Stimulated activated CD4-positive, alpha-beta T cell treated with anti-CD3 and anti-CD28 coated beads, Interleukin-2, amount 100 ng/mL, for 4 hours (primary cell): Measurements from ENCODE around the gene GNRHR.
"Not testable (repeated sequence)": the region's sequence is repeated elsewhere in the genome, so short reads cannot be mapped to it uniquely, and the experiment has no call there.

ENCODE experiments used
- DNase-seq: peaks from one replicate; pipeline ENCODE4 v3.0.0-alpha.2; 2020; ENCODE audit warnings: low read depth

Gene GNRHR

GRCh38 chr4:67727124-67727850 is 26.9 kb downstream of the GNRHR start:
- DNase-seq = no peak

DNA sequence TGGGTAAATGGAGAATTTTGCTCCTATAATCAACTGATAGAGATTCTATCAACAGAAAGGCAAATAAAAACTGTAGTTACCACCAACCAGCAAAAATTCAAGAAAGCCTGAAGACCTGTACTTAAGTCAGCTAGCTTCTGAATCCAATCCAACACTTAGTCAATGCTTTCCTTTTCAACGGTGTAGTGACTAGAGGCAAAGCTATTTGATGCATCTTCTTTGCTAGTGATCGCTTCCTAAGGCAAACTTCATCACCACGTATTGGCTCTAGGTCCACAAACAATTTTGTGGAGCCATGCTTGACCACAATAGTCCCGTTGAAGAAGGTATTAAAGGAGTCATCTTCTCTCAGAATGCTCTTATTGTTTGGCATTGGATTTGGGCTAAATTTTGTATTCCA is 28.2 kb downstream of the GNRHR start:
- no peak for DNase-seq

GRCh38 chr4:67725132-67725531 is 29.1 kb downstream of the GNRHR start:
- no peak for DNase-seq

DNA sequence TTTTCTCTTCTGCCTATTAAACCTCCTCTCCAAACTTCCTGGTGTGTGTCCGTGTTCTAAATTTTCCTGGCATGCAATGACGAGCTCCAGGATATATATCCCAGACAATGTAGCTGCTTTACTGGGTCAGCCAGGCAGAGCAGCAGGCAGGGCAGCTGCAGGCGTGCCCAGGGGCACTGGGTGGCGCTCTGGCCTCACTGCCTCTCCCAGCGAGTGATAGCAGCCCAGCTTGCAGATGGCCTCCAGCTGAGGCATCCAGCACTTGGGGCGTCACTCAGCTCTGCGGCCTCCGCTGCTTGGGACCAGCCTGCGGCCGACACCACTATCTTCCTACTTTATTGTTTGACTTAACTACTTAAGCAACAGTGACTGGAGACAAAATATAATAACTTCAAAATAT is 30.2 kb downstream of the GNRHR start:
- DNase-seq = no peak

DNA sequence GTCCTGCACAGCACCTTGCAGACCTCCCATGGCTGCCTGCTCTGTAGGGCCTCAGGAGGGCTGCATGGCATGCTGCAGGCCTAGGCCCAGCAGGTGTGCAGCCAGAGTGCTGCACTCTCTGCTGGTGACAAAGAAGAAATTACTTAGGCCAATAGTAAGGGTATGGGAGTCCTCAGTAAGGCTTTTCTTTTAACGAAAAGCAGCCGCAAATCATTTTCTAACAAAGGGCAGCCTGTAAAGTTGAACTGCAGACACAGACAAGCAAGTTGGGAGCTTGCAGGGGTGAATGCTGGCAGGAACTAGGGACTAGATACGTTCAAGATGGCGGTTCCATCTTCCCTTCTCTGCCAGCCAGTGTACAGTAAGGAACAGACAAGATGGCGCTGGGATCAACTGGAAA is 30.8 kb downstream of the GNRHR start:
- DNase-seq = no peak

GRCh38 chr4:67721770-67722597 is 32.2 kb downstream of the GNRHR start:
- DNase-seq = no peak

DNA sequence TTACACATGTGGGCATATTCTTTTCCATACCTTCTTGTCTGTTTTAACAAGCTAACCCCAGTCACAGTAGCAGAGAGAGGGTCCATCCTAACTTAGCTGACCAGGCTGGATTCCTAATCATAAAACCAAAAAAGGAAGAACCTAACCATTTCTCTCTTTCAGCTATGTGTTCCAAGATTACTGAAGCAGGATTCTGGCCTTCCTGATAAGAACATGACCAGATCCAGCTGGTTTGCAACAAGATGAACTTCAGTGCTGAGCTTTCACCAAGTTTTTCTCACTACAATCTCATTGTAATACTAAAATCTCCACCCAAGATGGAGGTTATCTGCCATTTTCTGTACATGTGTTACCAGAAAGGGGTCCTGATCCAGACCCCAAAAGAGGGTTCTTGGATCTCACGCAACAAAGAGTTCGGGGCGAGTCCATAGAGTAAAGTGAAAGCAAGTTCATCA is 32.8 kb downstream of the GNRHR start:
- no peak for DNase-seq

DNA sequence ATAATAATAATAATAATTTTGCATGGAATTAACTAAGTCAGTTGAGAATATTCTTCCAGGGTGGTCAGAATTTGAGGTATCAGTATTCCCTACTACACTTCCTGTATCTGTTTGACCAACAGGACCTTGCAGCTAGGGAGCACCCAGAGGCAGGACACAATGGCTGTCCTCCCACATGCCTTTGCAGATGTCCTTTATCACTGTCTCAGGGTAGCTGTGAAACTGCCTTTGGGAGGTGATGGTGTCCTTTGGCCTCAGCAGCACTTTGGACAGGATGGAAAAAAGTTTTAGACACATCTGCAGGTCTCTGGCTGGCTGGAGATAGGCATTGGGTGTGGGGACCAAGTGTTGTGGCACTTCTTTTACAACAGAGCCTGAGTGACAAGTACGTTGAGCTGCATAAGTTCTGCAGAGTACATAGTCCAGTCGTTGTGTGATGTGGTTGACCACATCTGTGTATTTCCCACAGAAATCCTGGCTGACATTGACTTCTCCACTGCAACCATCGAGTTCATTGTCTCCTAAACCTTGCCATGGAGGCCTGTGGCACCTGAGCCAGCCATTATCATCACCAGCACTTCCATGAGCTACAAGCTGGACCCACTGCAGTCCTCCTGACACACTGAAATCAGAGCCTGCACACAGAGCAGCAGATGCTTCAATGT is 34.1 kb downstream of the GNRHR start:
- DNase-seq = no peak

DNA sequence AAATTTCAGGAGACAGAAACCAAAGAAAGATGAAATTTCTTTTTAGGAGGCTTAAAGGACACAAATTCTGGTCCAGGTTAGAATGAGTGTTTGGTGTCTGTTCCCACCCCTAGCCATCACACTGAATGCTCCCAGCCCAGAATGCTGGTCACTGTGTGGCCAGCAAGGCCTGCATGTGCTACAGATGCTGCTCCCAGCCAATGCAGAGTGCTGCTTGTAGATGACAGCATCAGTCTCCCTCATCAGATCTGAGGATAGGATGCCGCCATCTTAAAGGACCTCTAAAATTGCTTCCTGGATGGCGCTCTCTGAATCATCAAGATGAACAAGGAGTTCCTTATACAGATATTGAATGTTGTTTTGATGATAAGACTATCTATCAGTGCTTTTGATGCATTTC is 35.3 kb downstream of the GNRHR start:
- no peak for DNase-seq

GRCh38 chr4:67717586-67717985 is 36.6 kb downstream of the GNRHR start:
- no peak for DNase-seq

DNA sequence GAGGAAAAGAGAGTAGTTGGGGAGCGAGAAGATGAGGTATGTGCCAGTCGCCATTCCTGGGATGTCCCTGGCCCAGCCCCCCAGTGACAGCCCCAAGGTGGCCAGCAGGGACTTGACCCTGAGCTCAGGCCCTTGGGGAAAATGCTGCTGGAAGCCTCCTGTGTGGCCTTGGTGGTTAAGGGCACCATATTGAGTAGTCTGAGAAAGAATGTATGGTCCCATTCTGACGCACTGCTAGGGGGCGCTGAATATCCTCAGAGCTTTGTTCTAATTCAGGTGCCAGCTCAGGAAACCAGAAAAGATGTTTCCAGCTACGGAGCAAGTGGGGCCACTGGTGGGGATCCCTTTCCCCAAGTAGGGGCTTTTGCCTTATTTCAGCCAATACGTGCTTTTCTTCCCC is 39.2 kb downstream of the GNRHR start:
- no peak for DNase-seq

DNA sequence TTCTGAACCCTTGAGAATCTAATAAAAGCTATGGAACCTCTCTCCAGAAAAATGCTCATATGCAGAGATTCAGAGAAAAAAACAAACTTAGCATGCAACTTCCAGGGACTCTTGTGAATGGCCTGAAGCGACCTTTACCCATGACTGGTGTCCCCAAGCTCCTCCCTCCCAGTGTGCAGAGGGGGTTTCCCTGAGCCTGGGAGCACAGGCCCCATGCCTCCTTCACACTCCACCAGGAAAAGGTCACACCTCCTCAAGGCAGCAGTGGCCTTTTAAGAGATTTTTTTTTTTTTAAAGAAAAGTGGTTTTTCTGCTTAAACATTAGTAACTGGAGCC is 40.0 kb downstream of the GNRHR start:
- no peak for DNase-seq

DNA sequence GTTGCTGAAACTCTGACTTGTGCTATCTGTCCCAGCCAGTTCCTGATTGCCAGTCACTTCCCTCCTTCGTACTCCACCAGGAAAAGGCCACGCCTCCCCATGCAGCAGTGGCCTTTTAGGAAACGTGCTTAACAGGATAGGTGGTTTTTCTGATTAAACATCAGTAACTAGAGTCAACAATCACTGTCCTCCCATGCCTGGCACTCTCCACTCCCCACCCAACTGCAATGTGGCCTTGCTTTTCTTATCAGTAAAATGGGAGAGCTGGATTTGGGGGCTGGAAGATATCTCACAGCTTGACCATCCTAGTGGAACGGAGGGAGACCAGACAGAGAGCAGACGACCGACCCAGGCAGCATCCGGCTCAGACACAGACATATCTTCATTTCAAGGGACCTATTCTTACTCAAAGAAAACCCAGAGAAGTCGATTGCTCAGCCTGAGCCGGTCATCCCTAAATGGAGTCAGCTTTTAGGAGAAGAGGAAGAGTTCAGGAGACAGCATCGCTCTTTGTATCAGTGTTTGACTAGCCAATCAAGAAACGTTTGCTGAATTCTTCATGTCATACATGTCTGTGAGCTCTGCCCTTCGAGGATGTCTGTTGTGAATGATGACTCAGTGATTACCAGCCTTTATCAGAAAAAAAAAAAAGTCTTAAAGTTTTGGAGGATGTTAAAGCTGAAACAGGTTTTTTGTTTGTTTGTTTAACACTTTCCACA is 40.5 kb downstream of the GNRHR start:
- DNase-seq = no peak

- no peak for DNase-seq
These were observed 41.3 kb downstream of the GNRHR start for GRCh38 chr4:67712650-67713528.

GRCh38 chr4:67712000-67712625 is 42.1 kb downstream of the GNRHR start:
- DNase-seq = no peak

DNA sequence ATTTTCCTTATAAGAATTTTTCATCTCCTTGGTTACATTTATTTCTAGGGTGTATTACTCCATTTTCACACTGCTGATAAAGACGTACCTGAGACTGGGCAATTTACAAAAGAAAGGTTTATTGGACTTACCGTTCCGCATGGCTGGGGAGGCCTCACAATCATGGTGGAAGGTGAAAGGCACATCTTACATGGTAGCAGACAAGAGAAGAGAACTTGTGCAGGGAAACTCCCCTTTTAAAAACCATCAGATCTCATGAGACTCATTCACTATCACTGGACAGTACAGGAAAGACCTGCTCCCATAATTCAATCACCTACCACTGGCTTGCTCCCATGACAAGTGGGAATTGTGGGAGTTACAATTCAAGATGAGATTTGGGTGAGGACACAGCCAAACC is 47.5 kb downstream of the GNRHR start:
- DNase-seq = not testable (repeated sequence)

GRCh38 chr4:67704843-67705242 is 49.3 kb downstream of the GNRHR start:
- no peak for DNase-seq

- no peak for DNase-seq
These were observed 52.0 kb downstream of the GNRHR start for GRCh38 chr4:67702166-67702565.

DNA sequence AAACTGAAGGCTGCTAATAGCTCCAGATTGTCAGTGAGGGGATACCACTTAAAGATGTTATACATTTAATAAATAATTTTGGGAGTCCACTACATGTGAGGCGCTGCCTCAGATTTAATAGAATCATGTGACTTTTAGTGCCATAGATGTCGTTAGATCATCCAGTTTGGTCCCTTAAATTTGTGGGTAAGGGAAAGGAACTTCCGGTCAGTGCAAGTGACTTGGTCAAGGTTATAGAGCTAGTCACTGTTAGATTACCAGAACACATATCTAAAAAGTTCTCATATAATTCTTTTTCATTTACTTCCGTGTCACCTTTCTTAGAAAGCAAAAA is 52.7 kb downstream of the GNRHR start:
- no peak for DNase-seq

DNA sequence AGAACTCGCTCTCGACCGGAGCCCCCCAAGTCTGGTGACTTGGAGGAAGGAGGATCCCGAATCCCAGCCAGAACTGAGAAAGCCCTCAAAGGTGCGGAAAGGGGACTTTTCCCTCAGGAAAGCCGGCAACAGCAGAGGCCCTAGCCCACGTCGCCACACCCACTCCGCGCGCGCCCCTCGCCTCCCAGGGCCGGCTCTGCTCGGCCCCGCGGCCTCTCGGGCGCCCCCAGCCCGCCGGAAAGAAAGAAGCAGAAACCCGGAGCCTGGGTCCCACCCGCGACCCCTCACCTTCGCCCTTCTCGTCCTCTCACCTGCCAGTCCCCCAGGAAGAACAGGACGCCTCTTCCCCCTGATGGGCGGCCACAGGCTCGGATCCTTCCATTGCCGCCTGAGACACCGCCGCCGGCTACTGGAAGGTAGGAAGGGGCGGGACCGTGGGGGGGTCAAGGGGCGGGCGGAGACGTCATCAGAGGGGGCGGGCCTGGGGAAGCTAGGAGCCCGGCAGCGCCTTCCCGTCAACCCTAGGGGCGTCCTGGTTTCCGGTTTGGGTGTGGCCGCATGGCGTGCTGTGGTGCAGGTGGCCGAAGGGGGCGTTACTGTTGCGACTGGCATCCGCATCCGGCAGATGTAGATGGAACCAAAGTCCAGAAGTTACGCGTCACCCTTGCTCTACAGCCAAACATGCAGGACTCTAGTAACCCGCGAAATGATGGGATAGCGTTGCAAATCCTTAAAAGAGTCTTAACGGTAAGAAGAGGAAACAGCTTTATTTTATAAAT is 53.3 kb downstream of the GNRHR start, which contains the start of gene UBA6:
Gene UBA6 (minus strand): TSS at position 418 of the 779 bp plus-strand sequence. CDS start 36 bp downstream, at position 382.
- peak; percentile 92 for DNase-seq
